ENCODE results near the gene TTC12. TPM values are rescaled to one million over a fixed set of nuclear protein-coding genes. Genes with fewer than 3 reads are reported as not detected.

The TTC12 gene
- total and polyA plus RNA-seq, 9 of the 15 experiments (the other 6 are each of a cell fraction or from before 2014, with no cell fraction given), result 5.1 to 19.9 (median 13.4) TPM

GRCh38 chr11:113365895-113366294, 51.5 kb downstream of the TTC12 start:
- Histone ChIP-seq H3K9ac (ENCODE audit: insufficient read depth in 1 of 2, low read depth in 2 of 2, low read length in 2 of 2) (no peak overlapping the region), H3K4me1 (replicated peaks in 1 of 2; ENCODE audit: control insufficient read depth in 2 of 2, insufficient read depth in 2 of 2, low read length in 2 of 2) (no peaks in the 10 kb centered on the region; a peak in 1 of 5 replicates), H3K79me2 (ENCODE audit: control insufficient read depth, insufficient read depth, low read length) (no peaks in the 10 kb centered on the region), H2AFZ (ENCODE audit: low read depth, low read length) (no peak overlapping the region), H3K27me3 (ENCODE audit: control insufficient read depth in 2 of 2, insufficient read depth in 2 of 2, low read length in 2 of 2) (peaks cover 0 to 35% of the 10 kb centered on the region in 2 experiments; a peak in 2 of 5 replicates), H3K4me2 (ENCODE audit: insufficient read depth, low read length) (no peak overlapping the region), H3K9me1 (ENCODE audit: control insufficient read depth, insufficient read depth, low read length) (no peaks in the 10 kb centered on the region), H3K27ac (ENCODE audit: extremely low read depth, low read depth, low read length) (no peak overlapping the region), H4K20me1 (replicated peaks; ENCODE audit: control insufficient read depth, insufficient read depth, low read length) (no peaks in the 10 kb centered on the region), H3K4me3 (no peak overlapping the region), H3K36me3 (ENCODE audit: control insufficient read depth, insufficient read depth, low read length) (no peaks in the 10 kb centered on the region), H3K9me3 (replicated peaks; ENCODE audit: control insufficient read depth, insufficient read depth, low read depth, low read length) (no peaks in the 10 kb centered on the region)
- ChIA-PET POLR2A (no interaction called here), CTCF (ENCODE audit: low intra/inter-chr PET ratio) (no interaction called here)
- no peak for TF ChIP-seq ZNF197 (CRISPR knock-in tag; IDR thresholded peaks at IDR 0.05; ENCODE audit: low read depth)
- TF ChIP-seq SPI1 (IDR thresholded peaks at IDR 0.05; ENCODE audit: borderline replicate concordance, low read depth, low read length), result peak; percentile 39; the same call in 1 of the 2 replicates
- no peak for TF ChIP-seq CREB1 (IDR thresholded peaks at IDR 0.05)
- no peak for TF ChIP-seq CREB1 (CRISPR knock-in tag; IDR thresholded peaks at IDR 0.05)
- WGBS (ENCODE audit: insufficient coverage, low coverage, missing lambda C conversion rate), result 3% methylated on average over 5 of the region's 5 CpGs
- DNase-seq (ENCODE audit: extremely low read depth in 1 of 4, low spot score in 3 of 4) (no peak), ATAC-seq (no peak), FAIRE-seq (no peak)
- intact Hi-C loops (cut with micrococcal nuclease), result no loop called here
- no TSS peak for BruUV-seq (replicated peaks)
- in situ Hi-C loops (cut with MboI), result no loop called here

DNA sequence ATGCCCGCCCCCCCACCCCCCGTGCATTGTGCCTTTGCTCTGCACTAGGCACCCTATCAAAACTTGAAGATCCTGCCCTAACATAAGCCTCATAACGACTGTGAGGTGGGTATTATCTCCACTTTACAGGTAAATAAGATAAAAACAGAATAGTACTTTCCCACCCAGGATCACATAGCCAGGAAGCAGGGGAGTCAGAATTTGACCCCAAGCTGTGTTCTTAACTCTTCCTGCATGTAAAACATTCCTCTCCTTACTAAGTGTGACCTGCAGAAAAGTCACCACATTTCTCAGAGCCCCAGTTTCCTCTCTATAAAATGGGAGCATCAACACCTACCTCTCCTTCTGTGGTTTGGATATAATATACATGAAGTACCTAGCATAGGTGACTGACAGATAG, 55.0 kb downstream of the TTC12 start:
- no peak overlapping the region for H3K4me3 ChIP-seq
- H3K79me2 ChIP-seq (ENCODE audit: control insufficient read depth, insufficient read depth, low read length), result no peaks in the 10 kb centered on the region
- DNase-seq (ENCODE audit: extremely low read depth in 1 of 4, low spot score in 3 of 4) (no peak), FAIRE-seq (no peak), ATAC-seq (no peak)
- no peaks in the 10 kb centered on the region for H3K36me3 ChIP-seq (ENCODE audit: control insufficient read depth, insufficient read depth, low read length)
- WGBS (ENCODE audit: insufficient coverage, low coverage, missing lambda C conversion rate), result 0% methylated on average over 3 of the region's 3 CpGs
- no peak overlapping the region for H3K9ac ChIP-seq (ENCODE audit: insufficient read depth in 1 of 2, low read depth in 2 of 2, low read length in 2 of 2)
- no peak overlapping the region for H3K27ac ChIP-seq (ENCODE audit: extremely low read depth, low read depth, low read length)
- CTCF ChIA-PET (ENCODE audit: low intra/inter-chr PET ratio), result no interaction called here
- H3K27me3 ChIP-seq (ENCODE audit: control insufficient read depth in 2 of 2, insufficient read depth in 2 of 2, low read length in 2 of 2), result peaks cover 0 to 33% of the 10 kb centered on the region in 2 experiments; a peak in 2 of 5 replicates
- intact Hi-C loops (cut with micrococcal nuclease), result no loop called here
- no peak overlapping the region for H3K4me2 ChIP-seq (ENCODE audit: insufficient read depth, low read length)
- POLR2A ChIA-PET, result interaction anchor here (0.6 kb wide), 1 partner anchor 587 kb away, joined by 3 read pairs; no protein-coding TSS in a partner anchor
- H3K9me3 ChIP-seq (replicated peaks; ENCODE audit: control insufficient read depth, insufficient read depth, low read depth, low read length), result no peaks in the 10 kb centered on the region
- H2AFZ ChIP-seq (ENCODE audit: low read depth, low read length), result no peak overlapping the region
- peaks cover 0 to 8% of the 10 kb centered on the region in 2 experiments; a peak in 3 of 5 replicates for H3K4me1 ChIP-seq (replicated peaks in 1 of 2; ENCODE audit: control insufficient read depth in 2 of 2, insufficient read depth in 2 of 2, low read length in 2 of 2)
- H4K20me1 ChIP-seq (replicated peaks; ENCODE audit: control insufficient read depth, insufficient read depth, low read length), result no peaks in the 10 kb centered on the region
- in situ Hi-C loops (cut with MboI), result no loop called here
- H3K9me1 ChIP-seq (ENCODE audit: control insufficient read depth, insufficient read depth, low read length), result no peaks in the 10 kb centered on the region
- BruUV-seq (replicated peaks), result no TSS peak
- TF ChIP-seq CAMTA2 (CRISPR knock-in tag; conservative IDR thresholded peaks at IDR 0.05) (no peak), MCM5 (IDR thresholded peaks at IDR 0.05; ENCODE audit: low read depth) (no peak), MTA1 (IDR thresholded peaks at IDR 0.05; ENCODE audit: borderline replicate concordance) (no peak), MTA3 (IDR thresholded peaks at IDR 0.05; ENCODE audit: borderline replicate concordance) (no peak), SMARCC2 (IDR thresholded peaks at IDR 0.05; ENCODE audit: low read depth) (no peak), GTF2E2 (tag; IDR thresholded peaks at IDR 0.05) (no peak), ATF1 (CRISPR knock-in tag; IDR thresholded peaks at IDR 0.05) (no peak), ATF1 (tag; IDR thresholded peaks at IDR 0.05) (no peak), ZNF766 (CRISPR knock-in tag; conservative IDR thresholded peaks at IDR 0.05) (no peak), ZBTB5 (IDR thresholded peaks at IDR 0.05) (no peak), LEF1 (IDR thresholded peaks at IDR 0.05) (no peak), ZBTB9 (CRISPR knock-in tag; IDR thresholded peaks at IDR 0.05) (no peak), POLR2A (conservative IDR thresholded peaks at IDR 0.05) (no peak), NBN (IDR thresholded peaks at IDR 0.05; ENCODE audit: low read depth) (no peak)
